CD4-positive, alpha-beta T cell treated with Interleukin-12 subunit alpha and Interleukin-12 subunit beta, for 1 hour (primary cell): Measurements from ENCODE around the gene LIME1.
A peak's percentile ranks its signal among the peaks of the same experiment; 100 is the strongest.

Experiments
- DNase-seq: peaks from one replicate; pipeline ENCODE4 v3.0.0-alpha.2; 2020

LIME1 gene

DNA sequence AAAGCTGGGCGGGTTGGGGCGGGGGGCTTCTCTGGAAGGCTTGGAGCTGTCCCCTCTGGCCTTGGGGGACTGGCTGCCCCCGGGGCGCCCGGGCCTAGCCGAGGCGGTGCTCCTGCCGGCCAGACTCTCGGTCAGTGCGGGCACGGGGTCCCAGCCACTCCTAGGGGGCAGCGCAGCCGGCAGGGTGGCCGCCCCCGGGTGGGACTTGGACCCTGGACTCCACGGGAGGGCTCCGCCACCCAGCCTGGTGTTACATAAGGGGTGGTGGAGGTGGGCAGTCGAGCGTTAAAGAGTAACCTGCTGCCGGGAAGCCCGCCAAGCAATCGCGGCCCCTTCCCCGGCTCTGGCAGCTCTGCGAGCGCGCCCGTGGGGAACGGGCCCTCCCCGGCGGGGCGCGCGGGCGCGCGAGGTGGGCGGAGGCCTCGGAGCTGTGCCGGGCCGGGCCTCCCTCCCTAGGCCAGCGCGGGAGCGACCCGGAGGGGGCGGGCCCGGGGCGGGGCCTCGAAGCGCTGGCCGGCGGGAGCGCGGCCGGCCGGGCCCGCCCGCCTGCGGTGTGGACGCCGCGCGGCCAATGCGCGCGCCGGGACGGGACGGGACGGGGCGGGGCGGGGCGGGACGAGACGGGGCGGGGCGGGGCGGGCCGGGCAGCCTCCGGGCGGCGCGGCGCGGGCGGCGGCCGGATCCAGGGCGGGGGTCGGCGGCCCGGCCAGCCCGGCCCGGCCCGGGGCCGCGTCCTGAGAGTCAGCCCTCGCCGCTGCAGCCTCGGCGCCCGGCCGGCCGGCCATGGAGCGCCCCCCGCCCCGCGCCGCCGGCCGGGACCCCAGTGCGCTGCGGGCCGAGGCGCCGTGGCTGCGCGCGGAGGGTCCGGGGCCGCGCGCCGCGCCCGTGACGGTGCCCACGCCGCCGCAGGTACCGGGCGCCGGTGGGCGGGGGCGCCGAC is 2.9 kb downstream of the LIME1 start, which contains the start of gene SLC2A4RG:
Gene SLC2A4RG (plus strand): TSS at position 647 of the 940 bp plus-strand sequence. CDS start 137 bp downstream, at position 784.
- peak; percentile 83 for DNase-seq

- peak; percentile 73 for DNase-seq
Observed at GRCh38 chr20:63740070-63740626, 3.7 kb downstream of the LIME1 start.

- peak; percentile 43 for DNase-seq
Observed at GRCh38 chr20:63740627-63741353, 4.3 kb downstream of the LIME1 start.

DNA sequence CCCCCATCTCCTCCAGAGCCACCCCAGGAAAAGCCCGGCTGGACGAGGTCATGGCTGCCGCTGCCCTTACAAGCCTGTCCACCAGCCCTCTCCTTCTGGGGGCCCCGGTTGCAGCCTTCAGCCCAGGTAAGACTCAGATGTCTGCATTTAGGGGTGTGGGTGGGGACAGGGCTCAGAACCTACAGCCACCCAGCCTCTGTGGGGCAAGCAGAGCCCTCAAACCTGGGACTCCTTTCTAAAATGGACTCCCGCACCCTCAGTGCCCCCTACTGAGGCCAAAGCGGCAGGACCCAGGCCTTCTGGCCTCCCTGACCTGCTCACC is 4.9 kb downstream of the LIME1 start:
- no peak for DNase-seq

- no peak for DNase-seq
Observed at GRCh38 chr20:63741676-63742380, 5.4 kb downstream of the LIME1 start.

GRCh38 chr20:63742381-63743024 is 6.0 kb downstream of the LIME1 start:
- no peak for DNase-seq

- no peak for DNase-seq
Observed at GRCh38 chr20:63743210-63743970, 6.9 kb downstream of the LIME1 start.

DNA sequence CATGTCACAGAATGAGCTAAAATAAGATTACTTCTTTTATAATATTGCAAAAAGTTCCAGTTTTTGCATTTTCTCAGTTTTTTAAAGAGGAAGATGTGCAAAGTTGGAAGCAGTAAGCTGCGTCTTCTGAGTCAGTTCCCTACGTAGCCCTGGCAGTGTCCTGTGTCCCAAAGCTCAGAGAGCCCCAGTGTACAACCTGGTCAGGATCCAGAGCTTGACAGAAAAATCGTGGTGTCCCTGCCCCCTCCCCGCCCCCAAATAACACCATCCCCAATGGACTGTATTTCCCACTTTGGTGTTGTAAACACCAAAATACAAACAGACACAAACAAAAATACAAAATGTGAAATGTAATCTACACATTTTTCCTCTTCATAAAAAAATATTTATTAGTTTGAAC is 7.7 kb downstream of the LIME1 start:
- no peak for DNase-seq

GRCh38 chr20:63744574-63745423 is 8.3 kb downstream of the LIME1 start:
- no peak for DNase-seq

- no peak for DNase-seq
Observed at GRCh38 chr20:63745424-63745805, 9.0 kb downstream of the LIME1 start.

DNA sequence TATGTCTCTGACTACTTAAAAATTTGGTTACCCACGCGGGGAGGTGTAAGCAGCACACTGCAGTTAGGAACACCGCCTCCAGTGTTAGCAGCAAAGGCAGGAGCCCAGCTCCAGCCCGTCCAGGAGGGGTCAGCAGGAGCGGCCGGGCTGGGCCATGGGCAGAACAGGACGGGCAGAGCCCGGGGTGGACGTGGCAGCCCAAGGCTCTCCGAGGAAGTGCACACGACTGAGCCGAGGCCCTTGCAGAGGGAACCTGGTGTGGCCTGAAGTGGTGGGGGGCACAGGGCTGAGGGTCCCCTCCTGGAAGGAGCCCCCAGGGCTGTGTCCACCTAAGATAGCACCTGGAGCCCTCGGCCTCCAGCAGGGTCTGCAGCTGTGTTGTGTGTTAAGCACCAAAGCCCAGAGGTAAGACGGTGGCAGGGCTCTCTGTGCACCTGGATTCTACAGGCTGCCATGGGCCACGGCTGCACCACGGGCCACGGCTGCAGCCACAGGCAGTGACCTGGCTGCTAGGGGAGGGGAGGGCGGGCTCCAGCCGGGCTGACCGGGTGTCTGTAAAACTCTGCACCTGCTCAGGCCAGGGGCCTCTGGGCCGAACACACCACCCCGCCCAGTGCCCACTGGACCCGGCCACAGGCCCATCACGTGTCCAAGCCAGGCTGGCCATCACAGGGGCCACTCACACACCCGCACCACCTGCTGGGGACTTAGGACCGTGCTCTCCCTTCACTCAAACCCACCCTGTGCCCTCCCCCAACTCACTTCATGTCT is 9.7 kb downstream of the LIME1 start:
- DNase-seq, result no peak

GRCh38 chr20:63746751-63747315 is 10.4 kb downstream of the LIME1 start:
- no peak for DNase-seq

- DNase-seq, result no peak
Observed at GRCh38 chr20:63747622-63748069, 11.2 kb downstream of the LIME1 start.

DNA sequence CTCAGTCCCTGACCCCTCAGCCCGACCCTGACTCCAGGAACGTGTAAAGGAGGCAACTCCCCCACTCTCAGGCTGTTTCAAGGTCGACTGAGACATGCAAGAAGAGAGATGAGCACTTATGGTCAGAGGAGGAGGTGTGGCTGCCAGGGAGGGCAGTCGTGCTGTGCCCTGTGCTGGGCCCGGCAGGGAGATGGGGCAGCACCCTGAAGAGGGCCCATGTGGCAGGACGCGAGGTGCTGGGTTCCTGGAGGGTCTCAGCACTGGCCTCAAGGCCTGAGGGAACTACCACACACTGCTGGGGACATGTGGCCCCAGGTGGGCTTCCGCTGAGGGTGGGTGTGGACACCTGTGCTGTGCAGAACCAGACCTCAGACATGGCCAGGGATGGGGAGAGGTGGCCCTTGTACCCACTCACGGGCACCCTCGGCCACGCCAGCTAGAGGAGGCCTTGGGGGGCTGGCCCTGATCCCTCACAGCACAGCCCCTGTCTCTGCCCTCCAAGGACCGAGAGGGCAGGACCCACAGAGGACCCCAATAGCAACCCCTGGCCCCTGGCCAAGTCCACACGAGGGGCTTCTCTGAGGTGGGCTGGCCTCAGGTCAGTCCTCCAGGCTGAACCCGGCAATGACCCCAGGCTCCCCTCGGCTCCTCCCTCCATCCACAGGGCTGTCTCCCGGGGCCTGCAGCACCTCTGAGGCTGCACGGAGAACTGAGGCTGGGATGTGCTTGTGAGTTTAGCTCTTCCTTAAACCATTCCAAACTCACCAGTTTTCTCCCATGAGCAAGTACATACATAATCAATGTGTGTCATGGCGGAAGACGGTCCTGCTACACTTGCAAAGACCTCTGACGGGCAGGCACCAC is 11.8 kb downstream of the LIME1 start:
- no peak for DNase-seq

GRCh38 chr20:63748934-63749270 is 12.4 kb downstream of the LIME1 start:
- DNase-seq, result no peak

GRCh38 chr20:63749597-63750508 is 13.4 kb downstream of the LIME1 start:
- no peak for DNase-seq

DNA sequence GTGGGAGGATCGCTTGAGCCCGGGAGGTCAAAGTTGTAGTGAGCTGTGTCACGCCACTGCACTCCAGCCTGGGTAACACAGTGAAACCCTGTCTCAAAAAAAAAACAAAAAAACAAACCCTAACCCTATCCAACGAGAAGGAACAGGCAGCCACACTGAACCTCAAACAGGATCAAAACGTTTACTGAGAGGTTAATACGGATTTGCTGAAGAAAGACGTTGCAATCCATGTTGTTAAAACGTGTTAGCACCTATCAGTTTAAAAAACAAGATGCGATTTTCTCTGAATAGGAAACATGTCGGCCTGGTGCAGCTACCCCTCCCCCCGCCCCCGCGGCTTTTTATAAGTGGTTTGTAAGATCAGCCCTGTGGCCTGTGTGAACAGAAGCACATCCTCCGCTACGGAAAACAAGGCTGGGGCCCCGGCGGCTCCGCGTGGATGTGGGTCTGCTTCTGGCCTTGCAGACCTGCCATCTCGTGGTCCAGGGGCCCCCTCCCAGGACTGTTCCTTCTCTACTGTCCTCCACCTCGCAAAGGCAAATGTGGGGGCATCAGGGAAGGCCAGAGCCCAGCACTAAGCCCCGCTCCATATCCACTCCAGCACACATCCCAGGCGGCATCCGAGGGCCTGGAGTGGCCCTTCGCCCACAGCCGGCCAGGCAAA is 14.5 kb downstream of the LIME1 start:
- peak; percentile 67 for DNase-seq
